Sciatic nerve (tissue), 2 donors: ENCODE data around the gene NME8. TPM values are rescaled to one million over a fixed set of nuclear protein-coding genes. Genes with fewer than 3 reads are reported as not detected.
"Not testable (repeated sequence)": the region's sequence is repeated elsewhere in the genome, so short reads cannot be mapped to it uniquely, and the experiment has no call there.

Source experiments
- ATAC-seq: fragments of 200-7000 bp; cut with Tn5 transposase; one replicate; pipeline ENCODE4 v1.9.1; 2020; ENCODE audit warnings: mild to moderate bottlenecking, moderate library complexity
- DNase-seq: peaks from one replicate; pipeline ENCODE4 v3.0.0-alpha.2; 2020; ENCODE audit warnings: low spot score
- intact Hi-C: fragments of 100-400 bp; cut with DNase I; formaldehyde crosslinking; loops from one replicate; pipeline ENCODE4 v1.14.2; 2022
- total RNA-seq: library from RNA; stranded (reverse); fragmentation: NEBNext Ultra II Directional; extraction: Animal tissue kit (Norgen Biotek cat#: 25700); gene quantifications from one replicate; pipeline ENCODE4 v1.2.1, GENCODE V29; 2021
- donor health status: DM: no; HTN: no; CAD: no.
- donor health status: DM: no; HTN: no; CAD: no.

The NME8 gene
- total RNA-seq, result 1.2 TPM

GRCh38 chr7:37848297-37848696 lies at the start of gene NME8:
Gene NME8, plus strand, starts transcription at chr7:37848597. Its CDS starts 1,670 bp downstream, at chr7:37850267.
- no peak for DNase-seq
- no peak for ATAC-seq
- intact Hi-C loops, result no loop called here

- DNase-seq, result no peak
- intact Hi-C loops, result no loop called here
- ATAC-seq, result no peak
Measured at GRCh38 chr7:37806152-37806551, 42.2 kb upstream of the NME8 start.

- intact Hi-C loops, DNase-seq, ATAC-seq: not testable (repeated sequence)
Measured at GRCh38 chr7:37812161-37812580, 36.2 kb upstream of the NME8 start.

- ATAC-seq (no peak), DNase-seq (no peak)
- intact Hi-C loops, result no loop called here
Measured at GRCh38 chr7:37815671-37816371, 32.6 kb upstream of the NME8 start.

- no peak for ATAC-seq
- no peak for DNase-seq
- intact Hi-C loops, result no loop called here
Measured at GRCh38 chr7:37816922-37817590, 31.3 kb upstream of the NME8 start.

GRCh38 chr7:37817591-37817960 lies 30.8 kb upstream of the NME8 start:
- no peak for ATAC-seq
- DNase-seq, result no peak
- intact Hi-C loops, result no loop called here

- intact Hi-C loops, result no loop called here
- no peak for DNase-seq
- ATAC-seq, result no peak
Measured at GRCh38 chr7:37817996-37818720, 30.2 kb upstream of the NME8 start.

- ATAC-seq (no peak), DNase-seq (no peak)
- intact Hi-C loops, result no loop called here
Measured at GRCh38 chr7:37820708-37821468, 27.5 kb upstream of the NME8 start.

- ATAC-seq, result no peak
- no peak for DNase-seq
- intact Hi-C loops, result no loop called here
Measured at GRCh38 chr7:37822946-37823345, 25.5 kb upstream of the NME8 start.

- intact Hi-C loops, result no loop called here
- no peak for DNase-seq
- no peak for ATAC-seq
Measured at GRCh38 chr7:37823557-37823956, 24.8 kb upstream of the NME8 start.

GRCh38 chr7:37825038-37825437 lies 23.4 kb upstream of the NME8 start:
- intact Hi-C loops, result no loop called here
- ATAC-seq, result no peak
- no peak for DNase-seq

- intact Hi-C loops, result no loop called here
- DNase-seq, result no peak
- ATAC-seq, result peak; percentile 97
Measured at GRCh38 chr7:37826825-37827224, 21.6 kb upstream of the NME8 start.

- intact Hi-C loops, result no loop called here
- DNase-seq (no peak), ATAC-seq (no peak)
Measured at GRCh38 chr7:37831244-37831643, 17.2 kb upstream of the NME8 start.

- intact Hi-C loops, result no loop called here
- DNase-seq (peak; percentile 76), ATAC-seq (peak; percentile 89)
Measured at GRCh38 chr7:37832194-37832593, 16.2 kb upstream of the NME8 start.

GRCh38 chr7:37833107-37833817 lies 15.1 kb upstream of the NME8 start:
- peak; percentile 84 for ATAC-seq
- peak; percentile 74 for DNase-seq
- intact Hi-C loops, result no loop called here

- ATAC-seq, result no peak
- intact Hi-C loops, result no loop called here
- no peak for DNase-seq
Measured at GRCh38 chr7:37833818-37834146, 14.6 kb upstream of the NME8 start.

- ATAC-seq (no peak), DNase-seq (no peak)
- intact Hi-C loops, result no loop called here
Measured at GRCh38 chr7:37853468-37853867, 5.1 kb downstream of the NME8 start.

- no peak for DNase-seq
- no peak for ATAC-seq
- intact Hi-C loops, result no loop called here
Measured at GRCh38 chr7:37882086-37882485, 33.7 kb downstream of the NME8 start.

GRCh38 chr7:37893359-37893758 lies 45.0 kb downstream of the NME8 start:
- intact Hi-C loops, result no loop called here
- DNase-seq (no peak), ATAC-seq (no peak)
